CD14-positive monocyte (primary cell): ENCODE results near the gene SART3. TPM values are rescaled to one million over a fixed set of nuclear protein-coding genes. Genes with fewer than 3 reads are reported as not detected.

Source experiments
- DNase-seq, 3 donors: peaks; one replicate each; pipeline ENCODE4 v3.0.0-alpha.2; 2011 to 2022
- H2AFZ ChIP-seq: 2 replicates; pipeline ENCODE4 v1.6.0; 2012; ENCODE audit warnings: mild to moderate bottlenecking, low read depth, low read length, inconsistent platforms; ENCODE audit not compliant: insufficient read depth, poor library complexity, severe bottlenecking
- H3K27ac ChIP-seq, 2 donors: 1 replicate in 1 of 2; 2 replicates in 1 of 2; pipeline ENCODE4 v1.5.1; 2012 to 2013; ENCODE audit warnings: low read length in 2 of 2, control low read depth in 1 of 2, inconsistent platforms in 1 of 2, low read depth in 1 of 2, mild to moderate bottlenecking in 1 of 2
- H3K27me3 ChIP-seq, 2 donors: one replicate each; pipeline versions ENCODE4 v1.6.0 to v1.6.1; 2011 to 2013; ENCODE audit warnings: low read length in 2 of 2; ENCODE audit not compliant: control insufficient read depth in 2 of 2, insufficient read depth in 2 of 2
- H3K36me3 ChIP-seq, 2 donors: replicated peaks in 1 of 2; 1 replicate in 1 of 2; 2 replicates in 1 of 2; pipeline versions ENCODE4 v1.5.1 to v1.6.1; 2012 to 2013; ENCODE audit warnings: low read length in 2 of 2, control low read depth in 1 of 2, inconsistent platforms in 1 of 2, mild to moderate bottlenecking in 1 of 2; ENCODE audit not compliant: insufficient read depth in 2 of 2, control insufficient read depth in 1 of 2
- H3K4me1 ChIP-seq, 2 donors: 1 replicate in 1 of 2; 2 replicates in 1 of 2; pipeline versions ENCODE4 v1.5.1 to v1.6.1; 2012 to 2013; ENCODE audit warnings: low read length in 2 of 2, control low read depth in 1 of 2, inconsistent platforms in 1 of 2, mild to moderate bottlenecking in 1 of 2, moderate library complexity in 1 of 2; ENCODE audit not compliant: insufficient read depth in 2 of 2, control insufficient read depth in 1 of 2
- H3K4me2 ChIP-seq: replicated peaks from 2 replicates; pipeline ENCODE3; 2012; ENCODE audit warnings: low read length, moderate library complexity, mild to moderate bottlenecking; ENCODE audit not compliant: poor library complexity, severe bottlenecking; ENCODE audit errors: extremely low read depth
- H3K4me3 ChIP-seq, 3 experiments: fragments of 200-600 bp in 1 of 3; sonication (generic) in 1 of 3; replicated peaks in 1 of 3; 1 replicate in 2 of 3; 2 replicates in 1 of 3; pipeline ENCODE4 v1.5.1; 2011 to 2013; ENCODE audit warnings: low read length in 3 of 3, mild to moderate bottlenecking in 3 of 3, control low read depth in 2 of 3, low read depth in 2 of 3, inconsistent platforms in 1 of 3, moderate library complexity in 1 of 3
- H3K79me2 ChIP-seq: 2 replicates; pipeline ENCODE4 v1.6.0; 2012; ENCODE audit warnings: mild to moderate bottlenecking, control low read depth, inconsistent platforms, low read length, moderate library complexity; ENCODE audit not compliant: insufficient read depth
- H3K9ac ChIP-seq: 2 replicates; pipeline ENCODE4 v1.6.0; 2017; ENCODE audit warnings: low read length, mild to moderate bottlenecking; ENCODE audit not compliant: insufficient read depth, poor library complexity, severe bottlenecking
- H3K9me3 ChIP-seq, 2 donors: replicated peaks in 1 of 2; 1 replicate in 1 of 2; 2 replicates in 1 of 2; pipeline versions ENCODE4 v1.5.1 to v1.6.1; 2012 to 2013; ENCODE audit warnings: low read length in 2 of 2, control low read depth in 1 of 2; ENCODE audit not compliant: control insufficient read depth in 1 of 2, insufficient read depth in 1 of 2
- H4K20me1 ChIP-seq: 2 replicates; pipeline ENCODE4 v1.6.0; 2012; ENCODE audit warnings: mild to moderate bottlenecking, low read length, control low read depth, moderate library complexity; ENCODE audit not compliant: insufficient read depth
- H3K27ac Mint-ChIP-seq, 7 donors: one replicate each; pipeline ENCODE4 v1.8.0; 2020; ENCODE audit warnings: mild to moderate bottlenecking in 7 of 7, mixed read lengths in 7 of 7, moderate library complexity in 6 of 7, inconsistent platforms in 2 of 7
- H3K27me3 Mint-ChIP-seq, 3 donors: one replicate each; pipeline ENCODE4 v1.8.0; 2021 to 2022; ENCODE audit warnings: low read depth in 3 of 3, mild to moderate bottlenecking in 3 of 3, mixed read lengths in 3 of 3, moderate library complexity in 3 of 3, inconsistent platforms in 1 of 3
- H3K36me3 Mint-ChIP-seq, 2 donors: one replicate each; pipeline ENCODE4 v1.8.0; 2020; ENCODE audit warnings: mixed read lengths in 2 of 2, inconsistent platforms in 1 of 2, mild to moderate bottlenecking in 1 of 2
- H3K4me1 Mint-ChIP-seq: one replicate; pipeline ENCODE4 v1.8.0; 2020; ENCODE audit warnings: mild to moderate bottlenecking, mixed read lengths
- H3K4me3 Mint-ChIP-seq, 2 donors: one replicate each; pipeline ENCODE4 v1.8.0; 2020; ENCODE audit warnings: mild to moderate bottlenecking in 2 of 2, mixed read lengths in 2 of 2, moderate library complexity in 1 of 2
- H3K9me3 Mint-ChIP-seq, 7 donors: one replicate each; pipeline ENCODE4 v1.8.0; 2020 to 2022; ENCODE audit warnings: mixed read lengths in 7 of 7, mild to moderate bottlenecking in 6 of 7, moderate library complexity in 6 of 7, inconsistent platforms in 2 of 7
- WGBS: methylation state at CpG from one replicate; pipeline ENCODE4 v1.1.5; 2013; ENCODE audit warnings: missing lambda C conversion rate; ENCODE audit not compliant: insufficient coverage; 5-methylcytosine and 5-hydroxymethylcytosine counted together
- intact Hi-C, 2 donors: fragments of 100-400 bp; cut with micrococcal nuclease; formaldehyde crosslinking; loops; one replicate each; pipeline versions ENCODE4 v1.15.0 to v1.15.1; 2023
- polyA plus RNA-seq, 3 donors: library from polyadenylated mRNA; depleted of rRNA in 1 of 3; unstranded in 2 of 3; stranded (reverse) in 1 of 3; fragments of 300-500 nt in 2 of 3; fragments of >200 nt in 1 of 3; fragmentation: Illumina TruSeq in 2 of 3; gene quantifications; 1 replicate in 2 of 3; 2 replicates in 1 of 3; pipeline ENCODE4 v1.2.3, GENCODE V29; 2012 to 2021
- TF ChIP-seq, protein P1 (sequence below): fragments of 200-600 bp; IDR thresholded peaks from one replicate; pipeline ENCODE4 v1.8.0; 2022; ENCODE audit warnings: antibody characterized with exemption, mild to moderate bottlenecking

The SART3 gene
- polyA plus RNA-seq, 3 donors, result 10.3 to 20.9 (median 20.6) TPM

DNA sequence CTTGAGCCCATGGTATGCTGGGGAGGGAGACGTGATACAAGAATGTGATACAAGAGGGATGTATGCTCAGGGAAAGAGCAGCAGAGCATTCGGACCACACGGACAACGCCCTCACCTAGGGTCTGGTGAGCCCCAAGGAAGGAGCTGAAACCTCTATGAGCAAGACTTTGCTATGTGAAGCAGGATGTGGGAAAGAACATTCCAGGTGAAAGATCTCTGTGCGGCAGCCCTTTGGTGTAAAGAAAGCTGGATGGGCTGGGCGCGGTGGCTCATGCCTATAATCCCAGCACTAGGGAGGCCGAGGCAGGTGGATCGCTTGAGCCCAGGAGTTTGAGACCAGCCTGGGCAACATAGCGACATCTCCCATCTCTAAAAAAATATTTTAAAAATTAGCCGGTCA is 62.8 kb downstream of the SART3 start:
- Histone ChIP-seq H3K4me2 (no peak overlapping the region), H4K20me1 (no peaks in the 10 kb centered on the region), H3K9ac (no peak overlapping the region), H3K9me3 (peaks cover 15 to 16% of the 10 kb centered on the region in 2 donors), H2AFZ (no peak overlapping the region), H3K4me3 (no peak overlapping the region), H3K36me3 (no peaks in the 10 kb centered on the region), H3K27ac (no peak overlapping the region), H3K27me3 (peaks cover 0 to 8% of the 10 kb centered on the region in 2 donors), H3K79me2 (no peaks in the 10 kb centered on the region), H3K4me1 (no peaks in the 10 kb centered on the region)
- H3K4me1 Mint-ChIP-seq, result no peaks in the 10 kb centered on the region
- no peak overlapping the region for H3K27ac Mint-ChIP-seq
- H3K36me3 Mint-ChIP-seq, result no peaks in the 10 kb centered on the region
- H3K4me3 Mint-ChIP-seq, result peak overlapping the region in 1 of 2 donors; percentile 16
- WGBS, result 79% methylated on average over 5 of the region's 11 CpGs
- peaks cover 7 to 20% (median 12%) of the 10 kb centered on the region in 3 donors for H3K27me3 Mint-ChIP-seq
- peaks cover 9 to 24% (median 19%) of the 10 kb centered on the region in 7 donors for H3K9me3 Mint-ChIP-seq
- intact Hi-C loops, result loop anchor here (10.0 kb wide), 1 partner anchor 503 kb away; no protein-coding TSS in a partner anchor
- TF ChIP-seq, protein P1, sequence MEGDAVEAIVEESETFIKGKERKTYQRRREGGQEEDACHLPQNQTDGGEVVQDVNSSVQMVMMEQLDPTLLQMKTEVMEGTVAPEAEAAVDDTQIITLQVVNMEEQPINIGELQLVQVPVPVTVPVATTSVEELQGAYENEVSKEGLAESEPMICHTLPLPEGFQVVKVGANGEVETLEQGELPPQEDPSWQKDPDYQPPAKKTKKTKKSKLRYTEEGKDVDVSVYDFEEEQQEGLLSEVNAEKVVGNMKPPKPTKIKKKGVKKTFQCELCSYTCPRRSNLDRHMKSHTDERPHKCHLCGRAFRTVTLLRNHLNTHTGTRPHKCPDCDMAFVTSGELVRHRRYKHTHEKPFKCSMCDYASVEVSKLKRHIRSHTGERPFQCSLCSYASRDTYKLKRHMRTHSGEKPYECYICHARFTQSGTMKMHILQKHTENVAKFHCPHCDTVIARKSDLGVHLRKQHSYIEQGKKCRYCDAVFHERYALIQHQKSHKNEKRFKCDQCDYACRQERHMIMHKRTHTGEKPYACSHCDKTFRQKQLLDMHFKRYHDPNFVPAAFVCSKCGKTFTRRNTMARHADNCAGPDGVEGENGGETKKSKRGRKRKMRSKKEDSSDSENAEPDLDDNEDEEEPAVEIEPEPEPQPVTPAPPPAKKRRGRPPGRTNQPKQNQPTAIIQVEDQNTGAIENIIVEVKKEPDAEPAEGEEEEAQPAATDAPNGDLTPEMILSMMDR, result no peak
- DNase-seq, result no peak

DNA sequence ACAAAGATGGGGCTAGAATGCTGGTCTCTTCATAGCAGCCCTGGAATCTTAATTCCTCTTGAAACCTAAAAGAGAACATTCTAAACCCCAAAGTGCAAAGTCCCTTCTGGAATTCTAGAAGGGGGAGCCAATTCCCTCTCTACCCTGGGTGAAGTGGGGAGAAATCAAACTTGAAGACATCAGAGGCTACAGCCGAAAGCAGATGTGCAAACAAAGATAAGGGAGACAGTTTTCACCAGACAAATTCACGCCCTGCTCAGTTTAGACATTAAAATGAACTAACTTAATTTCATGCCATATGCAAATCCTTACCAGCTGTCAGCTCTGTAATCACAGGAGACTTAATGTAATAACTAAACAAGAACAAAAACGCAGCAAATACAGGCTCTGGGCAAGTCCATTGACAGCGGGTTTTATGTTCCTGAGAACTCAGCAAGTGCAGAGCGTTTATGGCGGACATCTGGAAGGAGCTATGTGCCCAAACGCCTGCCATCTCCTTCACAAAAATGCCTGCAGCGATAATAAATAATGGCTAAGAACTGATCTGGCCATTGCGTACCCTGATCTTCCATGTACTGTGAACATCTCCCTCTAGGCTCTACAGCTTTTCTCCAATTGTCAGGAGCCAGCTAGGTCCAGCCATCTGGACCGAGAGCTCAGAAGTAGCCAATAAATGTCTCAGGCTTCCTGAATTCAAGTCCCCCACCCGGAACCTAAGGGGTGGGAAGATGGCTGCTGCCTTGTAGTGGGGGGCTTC is 65.0 kb downstream of the SART3 start:
- no peaks in the 10 kb centered on the region for H4K20me1 ChIP-seq
- intact Hi-C loops, result loop anchor here (10.0 kb wide), 1 partner anchor 501 kb away; no protein-coding TSS in a partner anchor
- no peak for DNase-seq
- H3K4me1 ChIP-seq, result no peaks in the 10 kb centered on the region
- Mint-ChIP-seq H3K36me3 (no peaks in the 10 kb centered on the region), H3K9me3 (peaks cover 0 to 7% (median 0%) of the 10 kb centered on the region in 7 donors), H3K4me3 (no peak overlapping the region), H3K27me3 (peaks cover 6 to 24% (median 14%) of the 10 kb centered on the region in 3 donors), H3K27ac (peak overlapping the region in 1 of 7 donors; percentile 60), H3K4me1 (no peaks in the 10 kb centered on the region)
- H3K79me2 ChIP-seq, result no peaks in the 10 kb centered on the region
- H3K4me2 ChIP-seq, result no peak overlapping the region
- TF ChIP-seq, protein P1, result no peak
- H3K36me3 ChIP-seq, result no peaks in the 10 kb centered on the region
- no peak overlapping the region for H3K27ac ChIP-seq
- no peak overlapping the region for H3K9ac ChIP-seq
- H3K9me3 ChIP-seq, result no peaks in the 10 kb centered on the region
- peaks cover 0 to 8% of the 10 kb centered on the region in 2 donors for H3K27me3 ChIP-seq
- no peak overlapping the region for H2AFZ ChIP-seq
- 85% methylated on average over 8 of the region's 11 CpGs for WGBS
- no peak overlapping the region for H3K4me3 ChIP-seq
